Left kidney (tissue), 8 donors: ENCODE data around the gene EME2. TPM values are rescaled to one million over a fixed set of nuclear protein-coding genes. Genes with fewer than 3 reads are reported as not detected.
"Not testable (repeated sequence)": the region's sequence is repeated elsewhere in the genome, so short reads cannot be mapped to it uniquely, and the experiment has no call there.

Experiments
- DNase-seq: peaks from one replicate; pipeline ENCODE4 v3.0.0-alpha.2; 2013
- long read RNA-seq, 8 donors: transcript quantifications; one replicate each; lab custom pipeline, GENCODE V29; 2026
- polyA plus RNA-seq: library from polyadenylated mRNA; unstranded; fragments of 120-200 nt; gene quantifications from one replicate; pipeline ENCODE4 v1.2.1, GENCODE V29; 2013; ENCODE audit not compliant: insufficient read length

EME2 gene, protein sequence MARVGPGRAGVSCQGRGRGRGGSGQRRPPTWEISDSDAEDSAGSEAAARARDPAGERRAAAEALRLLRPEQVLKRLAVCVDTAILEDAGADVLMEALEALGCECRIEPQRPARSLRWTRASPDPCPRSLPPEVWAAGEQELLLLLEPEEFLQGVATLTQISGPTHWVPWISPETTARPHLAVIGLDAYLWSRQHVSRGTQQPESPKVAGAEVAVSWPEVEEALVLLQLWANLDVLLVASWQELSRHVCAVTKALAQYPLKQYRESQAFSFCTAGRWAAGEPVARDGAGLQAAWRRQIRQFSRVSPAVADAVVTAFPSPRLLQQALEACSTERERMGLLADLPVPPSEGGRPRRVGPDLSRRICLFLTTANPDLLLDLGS
- polyA plus RNA-seq = 10.7 TPM
- long read RNA-seq, donor 1, partial matches to known transcripts = 0 of 1 reads
- long read RNA-seq, donor 1, other reads (novel, unspliced or antisense) = 0 of 1 reads
- long read RNA-seq, donor 2, full-length matches to known transcripts = 1 of 1 reads
- long read RNA-seq, donor 2, partial matches to known transcripts = 0 of 1 reads
- long read RNA-seq, donor 2, other reads (novel, unspliced or antisense) = 0 of 1 reads
- long read RNA-seq, donor 3, partial matches to known transcripts = 0 of 1 reads
- long read RNA-seq, donor 3, other reads (novel, unspliced or antisense) = 0 of 1 reads
- long read RNA-seq, donor 4 = 0 reads
- long read RNA-seq, donor 5 = 0 reads
- long read RNA-seq, donor 6, full-length matches to known transcripts = 1 of 48 reads
- long read RNA-seq, donor 6, partial matches to known transcripts = 20 of 48 reads
- long read RNA-seq, donor 6, other reads (novel, unspliced or antisense) = 27 of 48 reads
- long read RNA-seq, donor 7, full-length matches to known transcripts = 1 of 56 reads
- long read RNA-seq, donor 7, partial matches to known transcripts = 31 of 56 reads
- long read RNA-seq, donor 7, other reads (novel, unspliced or antisense) = 24 of 56 reads
- long read RNA-seq, donor 8 = 0 reads

DNA sequence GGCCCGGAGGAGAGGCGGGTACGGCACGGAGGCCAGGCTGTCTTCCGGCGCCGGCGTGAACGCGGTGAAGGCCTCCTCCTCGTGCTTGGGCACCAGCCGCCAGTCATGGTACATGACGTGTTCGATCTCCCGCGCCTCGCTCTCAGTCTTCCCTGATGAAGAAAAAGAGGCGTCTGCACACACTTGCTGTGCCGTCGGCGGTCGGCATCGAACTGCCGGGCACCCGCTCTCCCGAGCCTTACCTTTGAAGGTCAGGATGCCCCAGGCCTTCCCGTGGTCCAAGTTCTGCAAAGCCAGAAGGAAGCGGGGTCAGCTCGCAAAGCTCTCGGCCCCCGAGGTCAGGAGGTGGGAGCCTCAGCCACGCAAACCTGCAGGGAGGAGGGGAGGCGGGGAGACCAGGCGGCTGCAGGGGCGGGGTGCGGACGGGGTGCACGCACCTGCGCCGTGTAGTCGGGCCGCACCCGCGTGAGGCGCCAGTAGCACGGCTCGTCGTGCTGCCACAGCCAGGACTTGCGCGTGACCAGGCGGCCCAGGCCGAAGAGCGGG lies at the start of gene EME2:
Gene EME2 (plus strand): TSS at position 449 of the 546 bp plus-strand sequence. CDS start 418 bp downstream, outside the sequence.
- no peak for DNase-seq

- peak; percentile 7 for DNase-seq
These were observed 49.0 kb upstream of the EME2 start for GRCh38 chr16:1723450-1724147.

DNA sequence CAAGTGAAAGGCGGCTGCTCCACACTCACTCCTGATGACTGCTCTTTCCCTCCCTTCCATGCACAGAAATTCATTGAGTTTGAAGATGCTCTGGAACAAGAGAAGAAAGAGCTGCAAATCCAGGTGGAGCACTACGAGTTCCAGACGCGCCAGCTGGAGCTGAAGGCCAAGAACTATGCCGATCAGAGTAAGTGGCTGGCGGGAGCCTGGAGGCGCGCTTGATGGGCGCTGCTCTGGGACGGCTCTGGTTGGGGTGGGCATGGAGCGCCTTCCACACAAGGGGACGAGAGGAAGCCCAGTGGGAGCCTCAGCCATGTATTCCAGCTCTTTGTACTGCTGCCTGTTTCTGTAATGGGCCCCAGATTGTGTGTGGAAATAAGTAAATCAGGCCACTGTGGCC lies 48.1 kb upstream of the EME2 start:
- no peak for DNase-seq

GRCh38 chr16:1726661-1727502 lies 45.7 kb upstream of the EME2 start:
- no peak for DNase-seq

- no peak for DNase-seq
These were observed 44.7 kb upstream of the EME2 start for GRCh38 chr16:1727651-1728624.

- DNase-seq = no peak
These were observed 43.6 kb upstream of the EME2 start for GRCh38 chr16:1729026-1729425.

- no peak for DNase-seq
These were observed 43.2 kb upstream of the EME2 start for GRCh38 chr16:1729445-1729844.

GRCh38 chr16:1731073-1731472 lies 41.5 kb upstream of the EME2 start:
- no peak for DNase-seq

DNA sequence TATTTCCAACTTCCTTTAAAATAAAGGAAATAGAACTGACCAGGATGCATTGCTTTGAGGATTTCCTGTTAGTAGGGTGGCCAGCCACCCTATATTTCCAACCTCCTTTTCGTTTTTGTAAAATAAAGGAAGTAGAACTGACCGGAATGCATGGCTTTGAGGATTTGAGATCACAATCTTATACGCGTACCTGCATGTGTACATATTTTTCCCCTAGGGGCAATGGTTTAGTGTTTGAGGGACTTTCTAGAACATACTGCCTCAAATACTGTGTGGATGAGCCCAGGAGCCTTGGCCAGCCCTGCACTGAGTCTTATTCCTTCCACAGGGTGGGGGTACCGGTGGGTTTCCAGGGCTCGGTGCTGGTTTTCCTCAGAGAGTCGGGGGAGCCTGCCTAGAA lies 41.0 kb upstream of the EME2 start:
- no peak for DNase-seq

DNA sequence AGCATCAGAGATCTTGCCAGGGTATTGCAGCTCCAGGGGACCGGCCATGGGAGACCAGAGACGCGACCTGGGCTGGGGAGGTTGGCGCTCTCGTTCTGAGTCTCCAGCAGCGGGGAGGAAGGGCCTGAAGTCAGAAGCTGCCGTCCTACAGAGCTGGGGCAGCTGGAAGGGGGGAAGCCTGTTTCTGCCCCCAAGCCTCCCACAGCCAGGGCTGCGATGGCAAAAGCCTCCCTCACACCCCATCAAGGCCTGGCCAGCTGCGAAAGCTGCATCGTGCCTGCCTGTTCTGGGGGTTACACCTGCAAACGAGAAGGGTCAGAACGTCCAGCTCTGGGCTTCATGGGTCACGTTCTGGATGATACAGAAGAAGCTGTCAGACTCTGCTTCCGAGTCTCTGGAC lies 40.5 kb upstream of the EME2 start:
- DNase-seq = no peak

GRCh38 chr16:1732551-1732987 lies 40.0 kb upstream of the EME2 start:
- DNase-seq = not testable (repeated sequence)

DNA sequence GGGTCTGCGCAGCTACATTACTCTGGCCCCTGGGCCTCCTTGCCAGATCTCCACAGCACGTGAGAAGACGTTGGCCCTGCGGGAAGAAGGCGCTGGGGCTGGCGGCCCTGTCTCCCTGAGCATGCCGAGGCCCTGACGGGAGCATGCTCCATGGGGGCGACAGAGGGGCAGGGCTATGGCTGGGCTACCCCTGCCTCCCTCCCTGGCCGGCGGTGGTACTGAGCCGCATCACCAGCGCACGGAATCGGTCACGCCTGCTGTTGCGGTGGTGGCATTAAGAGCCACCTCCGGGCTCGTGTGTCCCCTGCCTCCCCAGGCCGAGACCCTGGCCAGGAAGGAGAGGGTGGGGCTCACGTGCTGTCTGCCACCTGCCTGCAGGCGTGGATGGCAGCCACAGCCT lies 38.5 kb upstream of the EME2 start:
- no peak for DNase-seq

- DNase-seq = no peak
These were observed 37.8 kb upstream of the EME2 start for GRCh38 chr16:1734816-1735215.

DNA sequence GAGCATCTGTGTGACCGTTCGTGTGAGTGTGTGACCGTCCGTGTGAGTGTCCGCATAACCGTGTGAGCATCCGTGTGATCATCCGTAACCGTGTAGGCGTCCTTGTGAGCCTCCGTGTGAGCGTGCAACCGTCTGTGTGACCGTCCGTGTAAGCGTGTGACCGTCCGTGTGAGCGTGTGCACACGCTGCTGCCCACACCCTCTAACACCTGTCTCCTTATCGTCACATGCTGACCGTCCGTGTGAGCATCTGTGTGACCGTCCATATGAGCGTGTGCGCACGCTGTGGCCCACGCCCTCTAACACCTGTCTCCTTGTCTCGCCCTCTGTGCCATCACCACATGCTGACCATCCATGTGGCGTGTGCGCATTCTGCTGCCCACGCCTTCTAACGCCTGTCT lies 32.4 kb upstream of the EME2 start:
- DNase-seq = no peak

DNA sequence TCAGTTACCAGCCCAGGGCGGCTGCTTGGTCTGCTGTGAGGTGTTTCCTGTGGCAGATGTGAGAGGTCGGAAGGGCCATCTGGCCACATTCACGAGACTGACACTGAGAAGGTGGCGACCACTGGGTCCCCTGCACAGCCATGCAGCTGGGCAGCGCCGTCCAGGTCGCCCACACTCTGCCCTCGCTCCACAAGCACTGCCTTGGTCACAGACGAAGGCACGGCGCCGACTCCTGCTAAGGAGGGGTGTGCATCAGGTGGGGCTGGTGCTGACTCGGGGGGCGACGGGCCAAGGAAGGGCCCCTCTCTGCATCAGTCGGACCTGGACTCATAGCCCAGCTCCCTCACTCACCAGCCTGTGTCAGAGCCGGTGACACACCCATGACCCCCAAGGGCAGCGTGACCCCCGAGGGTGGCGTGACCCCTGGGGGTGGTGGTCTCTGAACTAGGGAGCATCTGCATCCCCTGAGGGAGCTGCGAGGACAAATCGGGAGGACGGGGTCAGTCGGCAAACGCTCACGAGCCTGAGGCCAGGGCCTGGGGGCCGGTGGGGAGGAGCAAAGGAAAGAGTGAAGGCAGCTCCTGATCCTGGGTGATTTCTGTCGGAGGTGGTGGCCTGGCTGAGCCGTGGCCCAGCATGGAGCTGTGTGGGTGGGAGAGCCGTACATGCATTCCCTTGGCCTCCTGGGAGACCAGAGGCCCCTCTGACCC lies 31.7 kb upstream of the EME2 start:
- no peak for DNase-seq

GRCh38 chr16:1741553-1742165 lies 31.0 kb upstream of the EME2 start:
- no peak for DNase-seq

DNA sequence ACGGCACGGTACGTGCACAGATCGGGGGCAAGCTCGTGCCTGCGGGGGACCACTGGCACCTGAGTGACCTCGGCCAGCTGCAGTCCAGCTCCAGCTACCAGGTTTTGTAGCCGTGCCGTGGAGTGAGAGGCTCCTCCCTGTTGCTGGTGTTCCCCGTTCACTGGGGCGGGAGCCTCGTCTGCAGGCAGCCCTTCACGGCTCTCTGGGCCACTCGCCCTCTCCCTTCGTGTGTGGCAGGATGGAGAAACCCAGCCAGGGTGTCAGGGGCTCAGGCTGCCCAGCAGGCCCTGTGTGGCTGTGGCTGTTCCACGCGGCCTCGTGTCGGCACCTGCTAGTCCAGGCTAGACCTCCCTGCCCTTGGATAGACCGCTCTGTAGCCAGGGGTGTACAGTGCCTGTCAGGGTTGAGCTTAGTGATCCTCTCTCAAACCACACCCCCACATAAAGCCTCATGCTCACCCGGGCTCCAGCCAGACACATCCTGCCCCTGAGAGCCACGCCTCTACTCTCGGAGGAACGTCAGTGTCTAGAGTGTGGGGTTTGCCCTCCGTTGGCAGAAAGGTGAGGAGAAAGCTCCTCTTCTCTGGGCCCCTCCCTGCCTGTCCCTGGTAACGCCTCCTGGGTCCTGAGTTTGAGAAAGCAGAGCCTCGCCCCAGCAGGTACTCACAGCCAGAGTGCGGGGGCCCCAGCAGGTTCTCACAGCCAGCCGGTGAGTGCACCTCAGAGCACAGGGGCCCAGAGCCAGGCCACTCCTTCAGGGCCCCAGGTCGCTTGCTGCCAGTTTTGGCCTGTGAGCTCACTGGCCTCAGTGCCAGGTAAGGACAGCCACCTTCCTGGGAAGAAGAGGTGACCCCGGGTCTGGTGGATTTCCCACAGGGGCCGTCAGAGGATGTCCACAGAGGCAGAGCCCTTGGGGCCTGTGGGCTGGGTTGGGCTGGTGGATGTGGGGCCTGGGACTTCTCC lies 29.0 kb upstream of the EME2 start:
- DNase-seq = no peak
